Measurements from ENCODE around the gene CYP1A2. TPM values are rescaled to one million over a fixed set of nuclear protein-coding genes. Genes with fewer than 3 reads are reported as not detected.
"Not testable (repeated sequence)": the region's sequence is repeated elsewhere in the genome, so short reads cannot be mapped to it uniquely, and the experiment has no call there.

Gene CYP1A2
- total and polyA plus RNA-seq, 11 donors: not detected

- 0 to 6% (median 2%) methylated on average over 20 to 86 of the region's 86 CpGs for WGBS, 4 donors
- Histone ChIP-seq H3K4me3 (peak overlapping the region; percentile 41 to 74 (median 58)), H3K4me1 (peaks cover 0 to 30% (median 14%) of the 10 kb centered on the region in 12 donors), H3K9me3 (no peaks in the 10 kb centered on the region), H3K27ac (peak overlapping the region in 9 of 12 donors; percentile 30 to 76 (median 50)), H3K27me3 (peaks cover 0 to 23% (median 0%) of the 10 kb centered on the region in 9 donors), H3K36me3 (no peaks in the 10 kb centered on the region)
- ATAC-seq (peak in 3 of 4 donors; percentile 49 to 66 (median 56)), DNase-seq (peak; percentile 21 to 70 (median 54))
- intact Hi-C loops (cut with DNase I): no loop called here
- TF ChIP-seq POLR2A (IDR thresholded peaks at IDR 0.05) (peak in 1 of 2 donors; percentile 15), CTCF (IDR thresholded peaks at IDR 0.05) (peak in 1 of 12 donors; percentile 17)
These were observed 22.5 kb upstream of the CYP1A2 start for GRCh38 chr15:74725845-74726773.

GRCh38 chr15:74726774-74727164, 21.9 kb upstream of the CYP1A2 start:
- WGBS, 4 donors: 38 to 58% (median 55%) methylated on average over 20 to 24 of the region's 24 CpGs
- no peak for ATAC-seq
- no peaks in the 10 kb centered on the region for H3K36me3 ChIP-seq
- TF ChIP-seq POLR2A (IDR thresholded peaks at IDR 0.05): no peak
- no peak for TF ChIP-seq CTCF (IDR thresholded peaks at IDR 0.05)
- H3K27ac ChIP-seq: peak overlapping the region in 4 of 12 donors; percentile 52 to 76 (median 58)
- peaks cover 0 to 23% (median 0%) of the 10 kb centered on the region in 9 donors for H3K27me3 ChIP-seq
- no peaks in the 10 kb centered on the region for H3K9me3 ChIP-seq
- peak overlapping the region in 11 of 12 donors; percentile 41 to 74 (median 59) for H3K4me3 ChIP-seq
- H3K4me1 ChIP-seq: peaks cover 0 to 30% (median 14%) of the 10 kb centered on the region in 12 donors
- intact Hi-C loops (cut with DNase I): no loop called here
- no peak for DNase-seq

- TF ChIP-seq POLR2A (IDR thresholded peaks at IDR 0.05) (no peak), CTCF (IDR thresholded peaks at IDR 0.05) (no peak)
- intact Hi-C loops (cut with DNase I): no loop called here
- DNase-seq: peak in 4 of 5 donors; percentile 62 to 77 (median 68)
- ATAC-seq: peak; percentile 80 to 83 (median 82)
- H3K9me3 ChIP-seq: no peaks in the 10 kb centered on the region
- peak overlapping the region in 6 of 12 donors; percentile 20 to 50 (median 47) for H3K27ac ChIP-seq
- peaks cover 0 to 25% (median 0%) of the 10 kb centered on the region in 9 donors for H3K27me3 ChIP-seq
- H3K4me3 ChIP-seq: no peak overlapping the region
- WGBS, 4 donors: 35 to 59% (median 54%) methylated on average over 4 to 7 of the region's 7 CpGs
- H3K4me1 ChIP-seq: peaks cover 0 to 30% (median 14%) of the 10 kb centered on the region in 12 donors
- no peaks in the 10 kb centered on the region for H3K36me3 ChIP-seq
These were observed 20.9 kb upstream of the CYP1A2 start for GRCh38 chr15:74727727-74728126.

GRCh38 chr15:74728699-74729098, 19.9 kb upstream of the CYP1A2 start:
- DNase-seq; ATAC-seq; H3K27ac ChIP-seq; H3K9me3 ChIP-seq; intact Hi-C loops (cut with DNase I); H3K36me3 ChIP-seq; H3K4me3 ChIP-seq: not testable (repeated sequence)
- H3K4me1 ChIP-seq: peaks cover 0 to 30% (median 14%) of the 10 kb centered on the region in 12 donors
- H3K27me3 ChIP-seq: peaks cover 0 to 30% (median 0%) of the 10 kb centered on the region in 9 donors
- 83 to 92% (median 90%) methylated on average over 10 to 22 of the region's 30 CpGs for WGBS, 4 donors

GRCh38 chr15:74729372-74729771, 19.3 kb upstream of the CYP1A2 start:
- H3K4me3 ChIP-seq; ATAC-seq; H3K9me3 ChIP-seq; H3K36me3 ChIP-seq; DNase-seq; intact Hi-C loops (cut with DNase I); H3K27ac ChIP-seq: not testable (repeated sequence)
- Histone ChIP-seq H3K27me3 (peaks cover 0 to 35% (median 0%) of the 10 kb centered on the region in 9 donors), H3K4me1 (peaks cover 0 to 30% (median 14%) of the 10 kb centered on the region in 12 donors)
- 52 to 72% (median 68%) methylated on average over 6 of the region's 6 CpGs for WGBS, 4 donors
